Measurements from ENCODE around the gene SNX9.
"Not testable (repeated sequence)": the region's sequence is repeated elsewhere in the genome, so short reads cannot be mapped to it uniquely, and the experiment has no call there.

SNX9 gene

DNA sequence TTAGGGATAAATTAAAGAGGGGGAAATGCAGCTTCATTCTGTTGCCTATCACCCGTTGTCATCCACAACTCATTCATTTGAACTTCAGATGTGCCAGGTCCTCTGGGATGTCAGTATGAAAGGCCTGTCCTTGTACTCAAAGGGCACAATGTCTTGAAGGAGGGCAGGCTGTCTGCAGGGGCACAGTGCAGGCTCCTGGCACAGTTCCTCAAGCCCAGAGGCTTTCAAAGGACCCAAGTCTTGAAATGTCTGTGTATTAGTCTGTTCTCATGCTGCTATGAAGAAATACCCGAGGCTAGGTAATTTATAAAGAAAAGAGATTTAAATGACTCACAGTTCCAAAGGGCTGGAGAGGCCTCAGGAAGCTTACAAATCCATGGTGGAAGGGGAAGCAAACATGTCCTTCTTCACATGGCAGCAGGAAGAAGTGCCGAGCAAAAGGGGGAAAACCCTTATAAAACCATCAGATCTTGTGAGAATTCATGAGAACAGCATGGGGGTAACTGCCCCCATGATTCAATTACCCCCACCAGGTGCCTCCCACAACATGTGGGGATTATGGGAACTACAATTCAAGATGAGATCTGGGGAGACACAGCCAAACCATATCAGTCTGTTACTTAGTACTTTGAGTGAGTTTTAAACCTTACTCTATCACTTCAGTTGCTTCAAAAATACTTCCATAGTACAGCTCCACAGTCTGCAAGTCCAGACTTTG, 9.4 kb downstream of the SNX9 start:
- DNase-seq, result no peak

DNA sequence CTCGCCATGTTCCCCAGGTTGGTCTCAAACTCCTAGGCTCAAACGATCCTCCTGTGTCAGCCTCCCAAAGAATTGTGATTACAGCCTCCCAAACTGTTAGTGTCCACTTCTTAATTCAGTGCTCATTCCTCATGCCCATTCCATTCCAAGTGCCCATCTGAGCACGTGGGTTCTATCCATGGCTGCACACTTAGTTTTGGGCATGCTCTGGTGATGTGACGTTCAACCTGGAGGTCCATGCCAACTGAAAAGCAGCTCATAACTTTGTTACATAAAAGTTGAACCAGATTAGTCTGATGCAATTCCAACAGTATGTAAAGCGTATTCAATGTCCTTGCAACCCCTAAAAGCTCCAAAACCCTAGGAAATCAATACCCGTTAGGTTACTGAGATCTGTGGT, 11.5 kb downstream of the SNX9 start:
- no peak for DNase-seq

GRCh38 chr6:157838718-157839430, 15.8 kb downstream of the SNX9 start:
- DNase-seq, result no peak

DNA sequence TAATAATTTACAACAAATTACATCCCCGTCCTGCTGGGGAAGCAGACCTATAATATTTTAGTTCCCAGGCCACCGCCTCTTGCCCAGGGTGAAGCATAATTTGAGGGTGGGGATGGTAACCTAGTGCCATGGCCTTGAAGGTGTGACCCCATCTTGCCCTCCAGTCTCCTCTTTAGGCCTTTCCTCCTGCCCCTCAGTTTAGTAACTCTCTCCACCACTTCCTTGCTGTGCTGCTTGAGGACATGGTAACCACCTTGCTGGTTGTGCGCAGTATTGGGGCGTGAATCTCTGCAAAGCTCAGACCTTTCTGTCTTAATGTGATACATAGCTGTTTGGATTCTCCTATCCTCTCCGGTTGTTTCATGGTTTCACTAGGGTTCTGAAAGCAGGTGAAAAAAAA, 16.6 kb downstream of the SNX9 start:
- no peak for DNase-seq

- no peak for DNase-seq
Observed at GRCh38 chr6:157840261-157840660, 17.2 kb downstream of the SNX9 start.

DNA sequence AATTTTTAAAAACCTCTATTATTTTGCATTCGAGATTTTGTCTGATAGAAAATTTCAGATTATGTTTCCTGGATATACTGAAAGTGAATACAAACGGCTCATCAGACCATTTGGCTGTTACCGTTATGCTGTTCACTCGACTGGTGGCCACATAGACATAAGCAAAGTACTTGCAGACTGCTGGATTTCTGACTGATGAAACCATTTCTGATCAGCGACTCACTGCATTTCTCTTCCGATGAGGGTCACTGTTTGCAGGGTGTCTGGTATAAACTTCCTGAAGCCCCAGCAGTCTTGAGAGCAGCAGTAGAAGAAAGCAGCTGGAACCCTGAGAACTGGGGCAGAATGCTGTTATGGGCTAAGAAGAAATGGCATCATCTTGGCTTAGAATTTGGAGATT, 17.7 kb downstream of the SNX9 start:
- DNase-seq, result no peak

DNA sequence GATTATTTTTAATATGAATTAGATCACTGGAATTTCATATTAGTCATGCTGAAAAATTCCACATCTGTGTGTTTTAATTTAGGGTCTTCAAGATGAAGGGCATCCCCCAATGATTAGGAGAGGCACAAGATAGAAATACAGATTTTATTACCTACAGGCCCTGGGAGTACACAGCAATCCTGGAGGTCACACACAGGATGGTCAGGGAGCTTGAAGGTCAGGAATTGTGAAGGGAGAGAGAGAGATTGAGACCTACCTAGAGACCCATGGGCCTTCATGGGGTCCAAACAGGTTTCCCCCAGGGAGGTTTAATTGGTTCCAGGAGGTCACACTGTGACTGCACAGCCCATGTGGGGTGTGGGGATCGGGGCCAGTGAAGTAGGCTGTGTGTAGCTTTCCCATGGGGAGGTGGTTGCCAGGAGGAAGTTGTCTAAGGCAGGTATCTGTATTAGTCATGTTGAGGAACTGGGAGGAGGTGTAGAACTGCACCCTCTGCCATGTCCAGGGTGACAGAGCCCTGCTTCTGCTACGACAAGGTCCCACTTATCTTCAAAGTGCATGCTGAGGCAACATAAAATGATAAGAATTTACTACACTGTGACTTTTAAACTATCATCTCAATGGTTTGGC, 18.3 kb downstream of the SNX9 start:
- no peak for DNase-seq

DNA sequence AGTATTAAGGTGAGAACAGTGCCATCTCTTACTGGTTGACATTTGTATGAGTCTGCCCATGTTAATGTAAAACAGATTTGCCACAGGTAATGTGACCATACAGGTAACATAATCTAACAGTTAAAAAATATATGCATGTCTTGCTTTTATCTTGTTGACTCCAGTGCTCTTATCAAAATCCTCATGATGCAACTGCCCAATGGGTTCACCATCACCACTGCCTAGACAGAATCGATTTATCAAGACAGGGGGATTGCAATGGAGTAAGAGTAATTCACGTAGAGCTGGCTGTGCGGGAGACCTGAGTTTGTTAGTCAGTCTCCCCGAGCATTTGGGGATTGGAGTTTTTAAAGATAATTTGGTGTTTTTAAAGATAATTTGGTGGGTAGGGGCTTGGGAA, 19.2 kb downstream of the SNX9 start:
- DNase-seq, result no peak

GRCh38 chr6:157844196-157844595, 21.1 kb downstream of the SNX9 start:
- DNase-seq, result not testable (repeated sequence)

GRCh38 chr6:157845493-157846259, 22.6 kb downstream of the SNX9 start:
- DNase-seq, result no peak

GRCh38 chr6:157847846-157848245, 24.8 kb downstream of the SNX9 start:
- DNase-seq, result no peak

- no peak for DNase-seq
Observed at GRCh38 chr6:157848693-157849092, 25.6 kb downstream of the SNX9 start.

GRCh38 chr6:157849288-157850017, 26.4 kb downstream of the SNX9 start:
- no peak for DNase-seq

GRCh38 chr6:157850030-157850429, 27.0 kb downstream of the SNX9 start:
- no peak for DNase-seq

- no peak for DNase-seq
Observed at GRCh38 chr6:157853018-157853805, 30.2 kb downstream of the SNX9 start.

DNA sequence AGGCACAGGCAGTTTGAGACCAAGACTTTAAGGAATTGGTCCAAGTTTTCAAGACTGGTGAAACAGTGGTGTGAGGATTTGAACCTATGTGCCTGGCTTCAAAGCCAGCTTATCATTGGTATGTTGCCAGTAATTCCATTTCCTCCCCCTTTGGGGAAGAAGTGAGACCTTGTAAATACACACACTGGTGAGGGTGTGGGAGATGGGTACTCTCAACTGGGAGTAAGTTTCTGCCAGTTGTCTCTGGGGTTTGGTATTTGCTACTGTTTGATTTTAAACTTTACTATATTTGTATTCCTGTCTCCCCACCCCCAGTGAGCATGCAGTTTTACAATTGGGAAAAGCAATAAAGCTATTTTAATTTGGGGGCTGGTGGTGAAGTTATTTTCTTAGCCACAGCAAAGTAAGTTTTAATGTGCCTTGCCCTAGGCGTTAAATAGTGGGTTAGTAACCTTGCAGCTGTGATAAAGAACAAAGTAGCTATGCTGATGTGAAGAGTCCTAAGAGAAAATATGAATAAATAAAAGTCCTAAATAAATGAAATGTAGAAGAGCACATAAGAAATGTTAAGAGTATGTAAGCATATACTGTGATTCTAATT, 31.0 kb downstream of the SNX9 start:
- no peak for DNase-seq

- DNase-seq, result no peak
Observed at GRCh38 chr6:157855325-157855724, 32.3 kb downstream of the SNX9 start.

GRCh38 chr6:157855804-157856203, 32.8 kb downstream of the SNX9 start:
- DNase-seq, result not testable (repeated sequence)

DNA sequence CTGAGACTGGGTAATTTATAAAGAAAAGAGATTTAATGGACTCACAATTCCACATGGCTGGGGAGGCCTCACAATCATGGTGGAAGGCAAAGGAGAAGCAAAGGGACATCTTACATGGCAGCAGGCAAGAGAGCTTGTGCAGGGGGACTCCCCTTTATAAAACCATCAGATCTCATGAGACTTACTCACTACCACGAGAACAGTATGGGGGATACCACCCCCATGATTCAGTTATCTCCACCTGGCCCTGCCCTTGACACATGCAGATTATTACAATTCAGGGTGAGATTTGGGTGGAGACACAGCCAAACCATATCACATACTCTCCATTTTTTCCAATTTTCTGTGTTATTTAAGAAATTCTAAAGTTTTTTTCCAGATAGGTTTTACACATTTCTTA, 35.6 kb downstream of the SNX9 start:
- not testable (repeated sequence) for DNase-seq

DNA sequence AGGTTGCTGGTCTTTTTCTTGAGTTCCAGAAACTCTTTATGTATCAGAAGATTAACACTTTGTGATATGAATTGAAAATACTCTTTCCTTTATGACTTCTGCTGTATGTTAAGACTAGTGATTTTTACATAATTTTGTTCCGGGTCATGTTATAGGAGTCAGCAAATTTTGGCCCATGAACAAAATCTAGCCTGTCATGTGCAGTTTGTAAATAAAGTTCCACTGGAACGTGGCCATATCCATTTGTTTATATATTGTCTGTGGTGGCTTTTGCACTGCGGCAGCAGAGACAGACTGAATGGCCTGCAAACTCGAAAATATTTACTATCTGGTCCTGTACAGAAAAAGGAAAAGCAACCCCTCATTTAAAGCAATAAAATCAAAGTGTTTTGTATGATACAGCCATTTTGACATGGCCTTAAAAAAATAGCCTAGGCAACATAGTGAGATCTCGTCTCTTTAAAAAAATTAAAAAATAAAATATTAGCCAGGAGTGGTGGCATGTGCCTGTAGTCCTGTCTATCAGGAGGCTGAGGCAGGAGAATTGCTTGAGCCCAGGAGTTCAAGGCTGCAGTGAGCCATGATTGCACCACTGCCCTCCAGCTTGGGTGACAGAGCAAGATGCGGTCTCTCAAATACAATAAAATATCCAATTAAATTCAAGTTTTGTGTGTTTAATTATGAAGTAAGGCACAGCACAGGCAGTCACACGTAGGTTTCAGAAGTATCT, 36.9 kb downstream of the SNX9 start:
- no peak for DNase-seq

Measured in activated CD8-positive, alpha-beta memory T cell treated with anti-CD3 and anti-CD28 coated beads, Interleukin-2, amount 50 U/mL, for 4 hours (primary cell).